Liver (tissue), 9 donors: ENCODE results near the gene MAPRE3. TPM values are rescaled to one million over a fixed set of nuclear protein-coding genes. Genes with fewer than 3 reads are reported as not detected.

ENCODE experiments used
- DNase-seq: peaks from one replicate; pipeline ENCODE4 v3.0.0-alpha.2; 2017; ENCODE audit warnings: low spot score
- H3K27ac ChIP-seq, 2 donors: one replicate each; pipeline ENCODE4 v1.7.0; 2013; ENCODE audit warnings: inconsistent platforms in 2 of 2, low read length in 2 of 2, control low read depth in 1 of 2, low read depth in 1 of 2, mild to moderate bottlenecking in 1 of 2
- H3K27me3 ChIP-seq, 4 donors: one replicate each; pipeline versions ENCODE4 v1.6.1 to v1.7.0; 2013; ENCODE audit warnings: low read length in 3 of 4, inconsistent platforms in 1 of 4, mild to moderate bottlenecking in 1 of 4, moderate library complexity in 1 of 4; ENCODE audit not compliant: control insufficient read depth in 4 of 4, insufficient read depth in 4 of 4
- H3K36me3 ChIP-seq, 4 donors: one replicate each; pipeline versions ENCODE4 v1.6.1 to v1.7.0; 2013; ENCODE audit warnings: low read length in 3 of 4, mild to moderate bottlenecking in 3 of 4, low read depth in 1 of 4, moderate library complexity in 1 of 4; ENCODE audit not compliant: control insufficient read depth in 4 of 4, insufficient read depth in 3 of 4
- H3K4me1 ChIP-seq, 4 donors: one replicate each; pipeline versions ENCODE4 v1.6.1 to v1.7.0; 2013; ENCODE audit warnings: low read length in 3 of 4, mild to moderate bottlenecking in 3 of 4, moderate library complexity in 1 of 4; ENCODE audit not compliant: control insufficient read depth in 4 of 4, insufficient read depth in 4 of 4
- H3K4me3 ChIP-seq, 3 donors: one replicate each; pipeline versions ENCODE4 v1.6.1 to v1.7.0; 2013; ENCODE audit warnings: low read length in 3 of 3, control low read depth in 1 of 3, low read depth in 1 of 3, mild to moderate bottlenecking in 1 of 3
- H3K9ac ChIP-seq, 2 donors: one replicate each; pipeline ENCODE4 v1.7.0; 2013; ENCODE audit warnings: low read length in 2 of 2, mild to moderate bottlenecking in 2 of 2, moderate library complexity in 2 of 2, control low read depth in 1 of 2, low read depth in 1 of 2
- H3K9me3 ChIP-seq, 4 donors: one replicate each; pipeline versions ENCODE4 v1.6.1 to v1.7.0; 2013; ENCODE audit warnings: low read length in 3 of 4; ENCODE audit not compliant: control insufficient read depth in 4 of 4
- FOXA1 ChIP-seq: IDR thresholded peaks from 2 replicates; pipeline ENCODE4 v1.6.1; 2016; ENCODE audit warnings: antibody characterized with exemption
- FOXA2 ChIP-seq: IDR thresholded peaks from 2 replicates; pipeline ENCODE4 v1.6.1; 2016; ENCODE audit warnings: antibody characterized with exemption
- GABPA ChIP-seq, 2 donors: IDR thresholded peaks in 1 of 2; conservative IDR thresholded peaks in 1 of 2; 2 replicates each; pipeline ENCODE4 v1.6.1; 2016; ENCODE audit warnings: antibody characterized with exemption in 2 of 2, mild to moderate bottlenecking in 1 of 2, moderate library complexity in 1 of 2
- HNF4G ChIP-seq: IDR thresholded peaks from 2 replicates; pipeline ENCODE4 v1.6.1; 2016; ENCODE audit warnings: antibody characterized with exemption
- NR2F2 ChIP-seq: IDR thresholded peaks from 2 replicates; pipeline ENCODE4 v1.6.1; 2016; ENCODE audit warnings: antibody characterized with exemption
- RAD21 ChIP-seq, 2 donors: IDR thresholded peaks; 2 replicates each; pipeline ENCODE4 v1.6.1; 2016; ENCODE audit warnings: antibody characterized with exemption in 2 of 2, mild to moderate bottlenecking in 2 of 2
- SP1 ChIP-seq: IDR thresholded peaks from 2 replicates; pipeline ENCODE4 v1.6.1; 2018; ENCODE audit warnings: antibody characterized with exemption, mild to moderate bottlenecking
- YY1 ChIP-seq: IDR thresholded peaks from 2 replicates; pipeline ENCODE4 v1.6.1; 2016; ENCODE audit warnings: antibody characterized with exemption, mild to moderate bottlenecking
- WGBS: extraction: QIAGEN DNeasy Blood & Tissue Kit; methylation state at CpG from one replicate; pipeline ENCODE4 v1.1.7; 2013; 5-methylcytosine and 5-hydroxymethylcytosine counted together
- polyA plus RNA-seq, 2 donors: library from polyadenylated mRNA; stranded (reverse) in 1 of 2; unstranded in 1 of 2; fragments of 200-250 nt in 1 of 2; fragments of >200 nt in 1 of 2; fragmentation: Nextera tagmentation in 1 of 2; extraction: Ambion mirVana in 1 of 2; gene quantifications; one replicate each; pipeline versions ENCODE4 v1.2.1 to v1.2.3, GENCODE V29; 2013 to 2015
- total RNA-seq, 2 donors: library from RNA; depleted of rRNA; stranded (reverse); fragments of >200 nt; gene quantifications; one replicate each; pipeline ENCODE4 v1.2.3, GENCODE V29; 2014
- TF ChIP-seq, protein P1 (sequence below): IDR thresholded peaks from 2 replicates; pipeline ENCODE4 v1.6.1; 2016; ENCODE audit warnings: antibody characterized with exemption
- TF ChIP-seq, protein P2 (sequence below): IDR thresholded peaks from 2 replicates; pipeline ENCODE4 v1.6.1; 2016; ENCODE audit warnings: antibody characterized with exemption
- donor health status: healthy.
- donor health status: healthy.
- donor health status: healthy.
- donor health status: healthy.
- donor health status: healthy.

Gene MAPRE3
- total and polyA plus RNA-seq, 4 donors: 1.0 to 15.8 (median 9.8) TPM

DNA sequence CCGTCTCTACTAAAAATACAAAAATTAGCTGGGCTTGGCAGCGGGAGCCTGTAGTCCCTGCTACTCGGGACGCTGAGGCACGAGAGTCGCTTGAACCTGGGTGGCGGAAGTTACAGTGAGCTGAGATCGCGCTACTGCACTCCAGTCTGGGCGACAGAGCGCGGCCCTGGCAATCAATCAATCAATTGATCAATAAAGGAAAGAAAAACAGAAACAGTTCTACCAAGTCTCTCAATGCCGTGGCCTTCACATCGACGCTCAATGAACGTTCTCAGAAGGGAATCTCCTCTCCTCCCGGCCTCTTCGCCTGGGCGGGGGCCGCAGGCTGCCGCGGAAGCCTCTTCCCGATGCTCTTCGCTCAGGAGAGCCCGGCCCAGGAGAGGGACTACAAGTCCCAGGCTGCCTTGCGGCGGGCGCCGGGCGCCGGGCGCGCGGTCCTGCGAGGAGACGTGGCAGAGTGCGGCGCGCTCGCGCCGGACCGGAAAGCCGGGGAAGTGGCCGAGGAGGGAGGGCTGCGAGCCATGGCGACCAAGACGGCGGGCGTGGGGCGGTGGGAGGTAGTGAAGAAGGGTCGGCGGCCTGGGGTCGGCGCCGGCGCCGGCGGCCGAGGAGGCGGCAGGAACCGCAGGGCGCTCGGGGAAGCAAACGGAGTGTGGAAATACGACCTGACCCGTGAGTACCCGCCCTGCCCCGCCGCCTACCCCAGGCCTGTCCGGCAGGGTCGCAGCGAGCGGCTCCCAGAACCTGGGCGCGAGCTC, 62.2 kb downstream of the MAPRE3 start, which contains the start of gene TMEM214:
TSS of gene TMEM214 (plus strand) at position 471 of the 758 bp plus-strand sequence. CDS start at position 522, 51 bp downstream.
- no peak for TF ChIP-seq FOXA1
- peak; percentile 4 for TF ChIP-seq FOXA2
- peak; percentile 7 for TF ChIP-seq SP1
- peak; percentile 56 for TF ChIP-seq YY1
- TF ChIP-seq HNF4G: no peak
- TF ChIP-seq RAD21 (IDR thresholded peaks at IDR 0.05): no peak
- TF ChIP-seq GABPA (IDR thresholded peaks at IDR 0.05 in 1 of 2, conservative IDR thresholded peaks at IDR 0.05 in 1 of 2): peak in 1 of 2 donors; percentile 70
- peaks cover 6 to 32% (median 23%) of the 10 kb centered on the region in 4 donors for H3K36me3 ChIP-seq
- H3K27me3 ChIP-seq: no peaks in the 10 kb centered on the region
- H3K9me3 ChIP-seq: no peaks in the 10 kb centered on the region
- peak within 1 kb of the TSS; percentile 58 to 88 for H3K9ac ChIP-seq
- H3K27ac ChIP-seq: peak within 1 kb of the TSS; percentile 77 to 80
- H3K4me1 ChIP-seq: peaks cover 2 to 16% (median 11%) of the 10 kb centered on the region in 4 donors
- peak; percentile 87 for DNase-seq
- H3K4me3 ChIP-seq: peak within 1 kb of the TSS; percentile 85 to 90 (median 88)
- WGBS: under 1% methylated on average over 76 of the region's 76 CpGs

DNA sequence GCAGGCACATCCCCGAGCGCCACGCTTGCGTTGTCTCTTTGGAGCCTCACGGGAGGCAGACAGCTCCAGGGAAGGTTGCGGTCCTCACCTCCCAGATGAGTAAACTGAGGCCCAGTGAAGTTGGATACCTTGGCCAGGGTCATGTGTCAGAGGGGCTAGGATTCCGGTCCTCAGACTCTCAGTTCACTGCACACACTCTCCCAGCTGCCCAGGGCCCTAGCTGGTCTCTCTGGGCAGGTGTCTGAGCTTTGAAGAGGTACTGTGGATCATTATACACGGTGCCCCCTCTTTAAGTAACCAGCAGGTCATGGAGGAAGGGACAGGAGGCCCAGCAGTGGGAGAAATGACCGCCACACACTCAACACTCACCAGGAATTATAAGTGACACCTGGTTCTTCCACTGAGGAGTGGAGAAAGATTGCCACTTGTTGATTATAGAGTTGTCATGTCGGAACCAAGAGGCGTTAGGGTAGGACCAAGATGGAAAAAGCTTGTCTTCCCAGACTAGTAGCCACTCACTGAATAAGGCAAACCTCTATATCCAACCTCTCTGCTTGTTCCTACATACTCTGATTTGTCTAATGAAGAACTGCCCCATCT, 62.9 kb downstream of the MAPRE3 start:
- H3K9me3 ChIP-seq: no peaks in the 10 kb centered on the region
- DNase-seq: no peak
- peak overlapping the region; percentile 77 to 80 for H3K27ac ChIP-seq
- H3K27me3 ChIP-seq: no peaks in the 10 kb centered on the region
- WGBS: 8% methylated on average over 11 of the region's 11 CpGs
- peaks cover 9 to 34% (median 29%) of the 10 kb centered on the region in 4 donors for H3K36me3 ChIP-seq
- TF ChIP-seq SP1 (no peak), FOXA1 (no peak)
- TF ChIP-seq, protein P1, sequence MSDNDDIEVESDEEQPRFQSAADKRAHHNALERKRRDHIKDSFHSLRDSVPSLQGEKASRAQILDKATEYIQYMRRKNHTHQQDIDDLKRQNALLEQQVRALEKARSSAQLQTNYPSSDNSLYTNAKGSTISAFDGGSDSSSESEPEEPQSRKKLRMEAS: no peak
- peaks cover 2 to 16% (median 11%) of the 10 kb centered on the region in 4 donors for H3K4me1 ChIP-seq
- H3K4me3 ChIP-seq: peak overlapping the region; percentile 85 to 90 (median 88)
- peak overlapping the region; percentile 58 to 88 for H3K9ac ChIP-seq

DNA sequence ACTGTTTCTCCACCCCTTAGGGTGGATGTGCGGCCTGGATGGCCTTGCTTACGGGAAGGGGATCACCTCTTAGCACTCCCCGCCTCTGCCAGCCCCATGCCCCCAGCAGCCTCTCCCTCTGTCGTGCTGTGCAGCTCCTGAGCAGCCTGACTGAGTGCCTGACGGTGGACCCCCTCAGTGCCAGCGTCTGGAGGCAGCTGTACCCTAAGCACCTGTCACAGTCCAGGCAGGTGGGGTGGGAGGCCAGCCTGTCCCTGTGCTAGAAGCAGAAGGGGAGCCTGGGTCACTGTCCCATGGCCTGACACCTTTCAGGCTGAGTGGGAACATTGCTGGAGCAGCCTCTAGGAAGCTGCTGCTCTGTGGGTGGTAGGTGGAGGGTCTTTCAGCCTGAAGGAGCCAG, 67.6 kb downstream of the MAPRE3 start:
- TF ChIP-seq, protein P2, sequence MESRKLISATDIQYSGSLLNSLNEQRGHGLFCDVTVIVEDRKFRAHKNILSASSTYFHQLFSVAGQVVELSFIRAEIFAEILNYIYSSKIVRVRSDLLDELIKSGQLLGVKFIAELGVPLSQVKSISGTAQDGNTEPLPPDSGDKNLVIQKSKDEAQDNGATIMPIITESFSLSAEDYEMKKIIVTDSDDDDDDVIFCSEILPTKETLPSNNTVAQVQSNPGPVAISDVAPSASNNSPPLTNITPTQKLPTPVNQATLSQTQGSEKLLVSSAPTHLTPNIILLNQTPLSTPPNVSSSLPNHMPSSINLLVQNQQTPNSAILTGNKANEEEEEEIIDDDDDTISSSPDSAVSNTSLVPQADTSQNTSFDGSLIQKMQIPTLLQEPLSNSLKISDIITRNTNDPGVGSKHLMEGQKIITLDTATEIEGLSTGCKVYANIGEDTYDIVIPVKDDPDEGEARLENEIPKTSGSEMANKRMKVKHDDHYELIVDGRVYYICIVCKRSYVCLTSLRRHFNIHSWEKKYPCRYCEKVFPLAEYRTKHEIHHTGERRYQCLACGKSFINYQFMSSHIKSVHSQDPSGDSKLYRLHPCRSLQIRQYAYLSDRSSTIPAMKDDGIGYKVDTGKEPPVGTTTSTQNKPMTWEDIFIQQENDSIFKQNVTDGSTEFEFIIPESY: no peak
- TF ChIP-seq NR2F2: no peak
- Histone ChIP-seq H3K4me1 (peaks cover 2 to 21% (median 12%) of the 10 kb centered on the region in 4 donors), H3K27ac (no peak overlapping the region), H3K4me3 (no peak overlapping the region), H3K27me3 (no peaks in the 10 kb centered on the region), H3K36me3 (peaks cover 25 to 75% (median 57%) of the 10 kb centered on the region in 4 donors), H3K9me3 (no peaks in the 10 kb centered on the region), H3K9ac (no peak overlapping the region)
- 95% methylated on average over 6 of the region's 6 CpGs for WGBS
- no peak for DNase-seq
